Neural progenitor cell (in vitro differentiated cells): ENCODE data around the gene SYNDIG1. TPM values are rescaled to one million over a fixed set of nuclear protein-coding genes. Genes with fewer than 3 reads are reported as not detected.

Experiments
- DNase-seq: peaks from one replicate; pipeline ENCODE4 v3.0.0-alpha.2; 2016; ENCODE audit warnings: low spot score
- H2AFZ ChIP-seq: fragments of 200-600 bp; sonication (generic); replicated peaks from 2 replicates; pipeline ENCODE4 v1.6.1; 2016; ENCODE audit warnings: antibody characterized with exemption
- H3F3A ChIP-seq: fragments of 200-600 bp; sonication (generic); 2 replicates; pipeline ENCODE4 v1.6.1; 2016; ENCODE audit warnings: antibody characterized with exemption, low read depth
- H3K27ac ChIP-seq: fragments of 200-600 bp; sonication (generic); 2 replicates; pipeline ENCODE4 v1.5.1; 2016; ENCODE audit warnings: mild to moderate bottlenecking
- H3K27me3 ChIP-seq: fragments of 200-600 bp; sonication (generic); 2 replicates; pipeline ENCODE4 v1.6.1; 2016; ENCODE audit warnings: mild to moderate bottlenecking, moderate library complexity
- H3K36me3 ChIP-seq: fragments of 200-600 bp; sonication (generic); 2 replicates; pipeline ENCODE4 v1.5.1; 2016
- H3K4me1 ChIP-seq: fragments of 200-600 bp; sonication (generic); 2 replicates; pipeline ENCODE4 v1.6.1; 2016; ENCODE audit warnings: mixed run types
- H3K4me2 ChIP-seq: fragments of 200-600 bp; sonication (generic); 2 replicates; pipeline ENCODE4 v1.6.1; 2016
- H3K4me3 ChIP-seq: fragments of 200-600 bp; sonication (generic); 2 replicates; pipeline ENCODE4 v1.5.1; 2016
- H3K79me2 ChIP-seq: fragments of 200-600 bp; sonication (generic); 2 replicates; pipeline ENCODE4 v1.6.1; 2016; ENCODE audit warnings: low read depth
- H3K9ac ChIP-seq: fragments of 200-600 bp; sonication (generic); 2 replicates; pipeline ENCODE4 v1.6.1; 2016
- H3K9me3 ChIP-seq: fragments of 200-600 bp; sonication (generic); 2 replicates; pipeline ENCODE4 v1.5.1; 2016; ENCODE audit warnings: low read depth
- H4K20me1 ChIP-seq: fragments of 200-600 bp; sonication (generic); 2 replicates; pipeline ENCODE4 v1.6.1; 2016; ENCODE audit warnings: low read depth
- H3K27ac Mint-ChIP-seq: 3 replicates; pipeline ENCODE4 v1.8.0; 2021; ENCODE audit warnings: mixed read lengths
- H3K27me3 Mint-ChIP-seq: 2 replicates; pipeline ENCODE4 v1.8.0; 2022; ENCODE audit warnings: low read depth, mild to moderate bottlenecking, inconsistent platforms, moderate library complexity, mixed read lengths; ENCODE audit not compliant: insufficient read depth
- H3K36me3 Mint-ChIP-seq: 3 replicates; pipeline ENCODE4 v1.8.0; 2021; ENCODE audit warnings: mixed read lengths
- H3K4me1 Mint-ChIP-seq: 3 replicates; pipeline ENCODE4 v1.8.0; 2021; ENCODE audit warnings: mixed read lengths
- H3K4me3 Mint-ChIP-seq: 3 replicates; pipeline ENCODE4 v1.8.0; 2021; ENCODE audit warnings: mild to moderate bottlenecking, moderate library complexity, mixed read lengths
- H3K9me3 Mint-ChIP-seq: 3 replicates; pipeline ENCODE4 v1.8.0; 2020; ENCODE audit warnings: mixed read lengths
- EZH2 ChIP-seq: fragments of 200-600 bp; sonication (generic); IDR thresholded peaks from 2 replicates; pipeline ENCODE4 v1.6.1; 2017; ENCODE audit warnings: antibody characterized with exemption, mild to moderate bottlenecking, moderate library complexity
- EZH2phosphoT487 ChIP-seq: fragments of 200-600 bp; sonication (generic); IDR thresholded peaks from 2 replicates; pipeline ENCODE4 v1.6.1; 2017; ENCODE audit warnings: antibody characterized with exemption
- total RNA-seq: library from RNA; depleted of rRNA; stranded (reverse); fragments of >200 nt; gene quantifications from 2 replicates; pipeline ENCODE4 v1.2.3, GENCODE V29; 2015; ENCODE audit warnings: low replicate concordance
- TF ChIP-seq, protein P1 (sequence below): fragments of 200-600 bp; sonication (generic); IDR thresholded peaks from 2 replicates; pipeline ENCODE4 v1.5.1; 2017; ENCODE audit warnings: antibody characterized with exemption, mild to moderate bottlenecking

Gene SYNDIG1
- total RNA-seq, 1 donor from 2014 or later, result 1.0 TPM

DNA sequence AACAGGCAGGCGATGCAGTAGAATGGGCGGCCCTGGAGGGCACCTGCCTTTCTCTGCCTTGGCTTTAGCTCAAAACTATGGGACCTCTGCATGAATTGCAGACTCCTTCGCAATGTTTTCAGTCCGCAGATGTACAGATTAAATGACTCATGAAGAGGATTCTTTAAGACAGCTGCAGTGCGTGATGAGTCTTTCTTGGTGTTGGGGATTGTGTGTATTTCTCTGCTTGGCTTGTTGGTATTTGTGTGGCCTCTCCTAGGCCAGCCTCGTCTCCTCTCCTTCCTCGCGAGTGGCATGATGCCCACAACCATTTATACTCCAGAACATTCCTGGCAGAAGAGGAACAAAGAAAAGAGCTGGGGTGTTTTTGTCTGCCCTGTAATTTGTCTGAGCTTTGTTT lies 110.6 kb downstream of the SYNDIG1 start:
- H3K4me2 ChIP-seq, result no peak overlapping the region
- no peaks in the 10 kb centered on the region for H3K9me3 ChIP-seq
- no peak overlapping the region for H2AFZ ChIP-seq
- Mint-ChIP-seq H3K9me3 (no peaks in the 10 kb centered on the region), H3K4me1 (peaks cover 13% of the 10 kb centered on the region), H3K27me3 (peaks cover 6% of the 10 kb centered on the region), H3K36me3 (no peaks in the 10 kb centered on the region), H3K4me3 (no peak overlapping the region), H3K27ac (no peak overlapping the region)
- no peaks in the 10 kb centered on the region for H3K36me3 ChIP-seq
- H4K20me1 ChIP-seq, result no peaks in the 10 kb centered on the region
- no peaks in the 10 kb centered on the region for H3F3A ChIP-seq
- H3K9ac ChIP-seq, result no peak overlapping the region
- H3K27ac ChIP-seq, result no peak overlapping the region
- H3K4me3 ChIP-seq, result no peak overlapping the region
- no peaks in the 10 kb centered on the region for H3K79me2 ChIP-seq
- no peak for TF ChIP-seq EZH2phosphoT487
- TF ChIP-seq, protein P1, sequence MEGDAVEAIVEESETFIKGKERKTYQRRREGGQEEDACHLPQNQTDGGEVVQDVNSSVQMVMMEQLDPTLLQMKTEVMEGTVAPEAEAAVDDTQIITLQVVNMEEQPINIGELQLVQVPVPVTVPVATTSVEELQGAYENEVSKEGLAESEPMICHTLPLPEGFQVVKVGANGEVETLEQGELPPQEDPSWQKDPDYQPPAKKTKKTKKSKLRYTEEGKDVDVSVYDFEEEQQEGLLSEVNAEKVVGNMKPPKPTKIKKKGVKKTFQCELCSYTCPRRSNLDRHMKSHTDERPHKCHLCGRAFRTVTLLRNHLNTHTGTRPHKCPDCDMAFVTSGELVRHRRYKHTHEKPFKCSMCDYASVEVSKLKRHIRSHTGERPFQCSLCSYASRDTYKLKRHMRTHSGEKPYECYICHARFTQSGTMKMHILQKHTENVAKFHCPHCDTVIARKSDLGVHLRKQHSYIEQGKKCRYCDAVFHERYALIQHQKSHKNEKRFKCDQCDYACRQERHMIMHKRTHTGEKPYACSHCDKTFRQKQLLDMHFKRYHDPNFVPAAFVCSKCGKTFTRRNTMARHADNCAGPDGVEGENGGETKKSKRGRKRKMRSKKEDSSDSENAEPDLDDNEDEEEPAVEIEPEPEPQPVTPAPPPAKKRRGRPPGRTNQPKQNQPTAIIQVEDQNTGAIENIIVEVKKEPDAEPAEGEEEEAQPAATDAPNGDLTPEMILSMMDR, result no peak
- no peak for TF ChIP-seq EZH2
- H3K27me3 ChIP-seq, result no peaks in the 10 kb centered on the region
- no peaks in the 10 kb centered on the region for H3K4me1 ChIP-seq
- no peak for DNase-seq

DNA sequence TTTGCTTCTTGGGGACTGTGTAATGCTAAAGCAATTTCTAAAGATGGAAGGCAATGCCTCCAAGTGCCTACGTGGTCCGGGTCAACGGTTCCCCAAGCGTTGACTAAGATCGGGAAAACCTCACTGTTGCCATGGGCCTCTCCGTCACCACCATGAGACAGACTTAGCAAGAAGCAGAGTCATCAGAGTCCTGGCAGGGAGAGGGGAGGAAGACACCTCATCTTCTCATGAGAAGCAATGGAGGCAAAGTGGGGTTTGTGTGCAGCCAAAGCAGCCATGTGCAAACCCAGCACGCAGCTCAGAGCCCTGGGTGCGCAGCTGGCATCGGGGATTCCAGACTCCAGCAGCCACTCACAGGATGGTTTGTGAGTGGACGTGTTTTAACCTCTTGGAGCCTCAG lies 111.4 kb downstream of the SYNDIG1 start:
- Mint-ChIP-seq H3K36me3 (no peaks in the 10 kb centered on the region), H3K9me3 (no peaks in the 10 kb centered on the region), H3K4me1 (peaks cover 13% of the 10 kb centered on the region), H3K27ac (no peak overlapping the region), H3K27me3 (peaks cover 6% of the 10 kb centered on the region), H3K4me3 (no peak overlapping the region)
- Histone ChIP-seq H3F3A (no peaks in the 10 kb centered on the region), H4K20me1 (no peaks in the 10 kb centered on the region), H3K9me3 (no peaks in the 10 kb centered on the region), H2AFZ (no peak overlapping the region), H3K27me3 (no peaks in the 10 kb centered on the region), H3K4me1 (no peaks in the 10 kb centered on the region), H3K27ac (no peak overlapping the region), H3K4me3 (no peak overlapping the region), H3K36me3 (no peaks in the 10 kb centered on the region), H3K4me2 (no peak overlapping the region), H3K79me2 (no peaks in the 10 kb centered on the region), H3K9ac (no peak overlapping the region)
- TF ChIP-seq, protein P1, result no peak
- no peak for TF ChIP-seq EZH2phosphoT487
- no peak for DNase-seq

DNA sequence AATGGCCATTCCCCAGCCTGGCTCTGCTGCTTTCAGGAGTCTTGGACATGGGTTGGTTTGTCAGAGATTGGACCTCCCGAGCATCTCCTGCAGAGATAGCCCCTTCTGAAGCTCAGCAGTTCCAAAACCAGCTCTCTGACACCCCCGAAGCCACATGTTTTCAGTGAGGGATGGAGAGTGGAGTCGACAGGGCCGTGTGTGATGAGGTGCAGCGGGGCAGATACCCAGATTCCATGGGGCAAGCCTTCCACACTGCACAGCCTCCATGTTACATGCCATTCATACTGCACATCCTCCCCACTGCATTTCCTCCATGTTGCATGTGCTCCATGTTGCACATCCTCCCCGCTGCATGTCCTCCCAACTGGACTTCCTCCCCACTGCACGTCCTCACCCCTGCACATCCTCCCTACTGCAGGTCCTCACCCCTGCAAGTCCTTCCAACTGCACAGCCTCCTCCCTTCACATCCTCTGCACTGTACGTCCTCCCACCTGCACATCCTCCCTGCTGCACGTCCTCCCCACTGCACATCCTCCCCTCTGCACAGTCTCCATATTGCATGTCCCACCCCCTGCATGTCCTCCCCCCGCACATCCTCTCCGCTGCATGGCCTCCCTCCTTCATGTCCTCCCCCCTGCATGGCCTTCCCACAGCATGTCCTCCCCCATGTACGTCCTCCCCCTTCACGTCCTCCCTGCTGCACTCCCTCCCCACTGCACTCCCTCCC lies 112.2 kb downstream of the SYNDIG1 start:
- Histone ChIP-seq H3F3A (no peaks in the 10 kb centered on the region), H3K79me2 (no peaks in the 10 kb centered on the region), H2AFZ (no peak overlapping the region), H3K4me1 (no peaks in the 10 kb centered on the region), H3K4me2 (no peak overlapping the region), H3K27ac (no peak overlapping the region), H3K9ac (no peak overlapping the region), H3K9me3 (no peaks in the 10 kb centered on the region), H3K27me3 (no peaks in the 10 kb centered on the region), H4K20me1 (no peaks in the 10 kb centered on the region), H3K36me3 (no peaks in the 10 kb centered on the region), H3K4me3 (no peak overlapping the region)
- Mint-ChIP-seq H3K9me3 (no peaks in the 10 kb centered on the region), H3K27ac (no peak overlapping the region), H3K36me3 (no peaks in the 10 kb centered on the region), H3K27me3 (peaks cover 6% of the 10 kb centered on the region), H3K4me3 (no peak overlapping the region), H3K4me1 (peaks cover 13% of the 10 kb centered on the region)
- TF ChIP-seq EZH2 (no peak), EZH2phosphoT487 (no peak)
- TF ChIP-seq, protein P1, result no peak
- DNase-seq, result no peak
